Measurements from ENCODE around the gene OR4K2. TPM values are rescaled to one million over a fixed set of nuclear protein-coding genes. Genes with fewer than 3 reads are reported as not detected.

The OR4K2 gene
- total RNA-seq, 6 experiments from 2014 or later = not detected

DNA sequence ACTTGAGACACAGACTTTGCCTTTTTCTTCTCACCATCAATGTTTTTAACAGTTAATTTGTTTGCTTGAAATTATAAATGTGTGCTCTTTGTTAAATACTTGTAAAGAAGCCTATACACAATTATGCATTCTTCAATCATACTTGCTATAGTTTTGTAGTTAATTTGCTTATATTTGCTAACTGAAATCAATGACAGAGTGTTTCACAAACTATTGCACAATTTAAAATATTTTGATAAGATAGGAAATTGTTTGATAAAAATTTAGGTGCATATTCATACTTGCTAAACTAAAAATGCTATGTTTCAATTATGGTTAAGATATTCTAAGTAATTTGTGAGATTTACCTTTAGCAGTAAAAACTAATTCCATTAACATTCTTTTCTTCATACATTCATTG is 31.7 kb downstream of the OR4K2 start:
- Mint-ChIP-seq H3K36me3 (ENCODE audit: low read depth) (peaks cover 4% of the 10 kb centered on the region), H3K4me1 (ENCODE audit: low read depth) (no peaks in the 10 kb centered on the region), H3K27me3 (ENCODE audit: insufficient read depth) (no peaks in the 10 kb centered on the region), H3K9me3 (peaks cover 49% of the 10 kb centered on the region), H3K27ac (no peak overlapping the region), H3K4me3 (no peak overlapping the region)
- TF ChIP-seq, protein P1, sequence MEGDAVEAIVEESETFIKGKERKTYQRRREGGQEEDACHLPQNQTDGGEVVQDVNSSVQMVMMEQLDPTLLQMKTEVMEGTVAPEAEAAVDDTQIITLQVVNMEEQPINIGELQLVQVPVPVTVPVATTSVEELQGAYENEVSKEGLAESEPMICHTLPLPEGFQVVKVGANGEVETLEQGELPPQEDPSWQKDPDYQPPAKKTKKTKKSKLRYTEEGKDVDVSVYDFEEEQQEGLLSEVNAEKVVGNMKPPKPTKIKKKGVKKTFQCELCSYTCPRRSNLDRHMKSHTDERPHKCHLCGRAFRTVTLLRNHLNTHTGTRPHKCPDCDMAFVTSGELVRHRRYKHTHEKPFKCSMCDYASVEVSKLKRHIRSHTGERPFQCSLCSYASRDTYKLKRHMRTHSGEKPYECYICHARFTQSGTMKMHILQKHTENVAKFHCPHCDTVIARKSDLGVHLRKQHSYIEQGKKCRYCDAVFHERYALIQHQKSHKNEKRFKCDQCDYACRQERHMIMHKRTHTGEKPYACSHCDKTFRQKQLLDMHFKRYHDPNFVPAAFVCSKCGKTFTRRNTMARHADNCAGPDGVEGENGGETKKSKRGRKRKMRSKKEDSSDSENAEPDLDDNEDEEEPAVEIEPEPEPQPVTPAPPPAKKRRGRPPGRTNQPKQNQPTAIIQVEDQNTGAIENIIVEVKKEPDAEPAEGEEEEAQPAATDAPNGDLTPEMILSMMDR (IDR thresholded peaks at IDR 0.05) = no peak
- DNase-seq = no peak

GRCh38 chr14:19911114-19911513 is 36.2 kb downstream of the OR4K2 start:
- TF ChIP-seq, protein P1 (IDR thresholded peaks at IDR 0.05) = no peak
- Mint-ChIP-seq H3K9me3 (peaks cover 43% of the 10 kb centered on the region), H3K27me3 (ENCODE audit: insufficient read depth) (no peaks in the 10 kb centered on the region; the same call in 1 of the 2 replicates), H3K4me1 (ENCODE audit: low read depth) (no peaks in the 10 kb centered on the region), H3K27ac (no peak overlapping the region), H3K36me3 (ENCODE audit: low read depth) (peaks cover 7% of the 10 kb centered on the region), H3K4me3 (no peak overlapping the region)
- no peak for DNase-seq

GRCh38 chr14:19917243-19917642 is 42.3 kb downstream of the OR4K2 start:
- TF ChIP-seq, protein P1 (IDR thresholded peaks at IDR 0.05) = no peak
- no peaks in the 10 kb centered on the region; the same call in 1 of the 2 replicates for H3K27me3 Mint-ChIP-seq (ENCODE audit: insufficient read depth)
- H3K4me1 Mint-ChIP-seq (ENCODE audit: low read depth) = no peaks in the 10 kb centered on the region

DNA sequence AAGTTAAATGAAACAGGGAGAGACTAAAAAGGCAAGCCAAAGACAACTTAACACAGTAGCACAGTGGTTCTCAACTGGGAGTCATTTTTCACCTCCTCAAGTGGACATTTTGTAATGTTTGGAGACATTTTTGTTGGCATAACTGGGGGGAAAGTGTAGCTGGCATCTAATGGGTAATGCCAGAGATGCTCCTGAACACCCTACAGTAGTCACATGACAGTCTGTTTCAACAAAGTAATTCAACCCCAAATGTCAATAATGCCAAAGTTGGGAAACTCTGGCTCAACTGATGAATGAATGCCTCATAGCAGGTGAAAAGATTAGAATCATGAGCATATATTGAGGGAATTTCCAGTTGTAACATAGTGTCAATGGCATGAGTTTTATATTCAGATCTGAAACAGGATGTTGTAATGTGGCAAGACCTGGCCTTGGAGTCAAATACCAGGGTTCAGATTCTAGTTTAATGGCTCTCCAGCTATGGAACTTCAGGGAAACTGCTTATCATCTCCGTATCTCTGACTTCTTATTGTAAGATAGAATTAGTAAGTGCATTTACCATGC is 43.1 kb downstream of the OR4K2 start:
- Mint-ChIP-seq H3K27me3 (ENCODE audit: insufficient read depth) (no peaks in the 10 kb centered on the region; the same call in 1 of the 2 replicates), H3K9me3 (peaks cover 7% of the 10 kb centered on the region), H3K4me3 (no peak overlapping the region), H3K4me1 (ENCODE audit: low read depth) (no peaks in the 10 kb centered on the region), H3K27ac (no peak overlapping the region), H3K36me3 (ENCODE audit: low read depth) (no peaks in the 10 kb centered on the region)
- TF ChIP-seq, protein P1 (IDR thresholded peaks at IDR 0.05) = no peak
- DNase-seq = no peak

More at GRCh38 chr14:19917243-19917642, 42.3 kb downstream of the OR4K2 start:
- Mint-ChIP-seq H3K4me3 (no peak overlapping the region), H3K9me3 (peaks cover 9% of the 10 kb centered on the region), H3K36me3 (ENCODE audit: low read depth) (no peaks in the 10 kb centered on the region), H3K27ac (no peak overlapping the region)
- no peak for DNase-seq

DNA sequence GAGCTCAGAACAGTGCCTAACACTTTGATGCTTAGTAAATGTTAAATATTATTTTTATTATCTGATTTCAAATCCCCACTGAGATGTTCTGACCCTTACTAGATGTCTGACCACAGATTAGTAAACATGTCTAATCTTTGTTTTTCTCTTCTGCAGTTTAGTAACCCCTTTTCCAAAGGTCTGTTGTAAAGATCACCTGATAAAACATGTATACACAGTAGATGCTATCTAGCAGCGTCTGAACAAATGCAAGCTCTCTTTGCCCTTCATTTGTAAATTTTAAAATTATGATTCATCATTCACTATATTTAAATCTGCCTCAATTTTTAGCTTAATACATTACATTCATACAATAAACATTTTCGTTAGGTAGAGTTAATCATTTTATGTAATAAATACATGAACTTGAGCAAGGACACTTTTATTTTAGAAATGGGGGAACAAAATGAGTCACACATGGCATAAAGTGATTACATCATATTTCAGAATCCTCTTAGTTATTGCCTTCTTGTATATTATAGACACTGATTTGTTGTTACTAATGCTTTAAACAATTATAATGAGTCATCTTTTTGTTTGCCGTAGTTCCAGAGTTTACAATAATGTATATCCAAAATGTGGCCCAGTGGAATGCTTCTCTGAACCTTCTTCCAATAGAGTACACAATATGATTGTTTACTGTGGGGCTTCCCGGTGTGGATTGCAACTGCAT is 43.8 kb downstream of the OR4K2 start:
- Mint-ChIP-seq H3K4me3 (no peak overlapping the region), H3K27ac (no peak overlapping the region), H3K9me3 (no peaks in the 10 kb centered on the region; the same call in 1 of the 2 replicates), H3K27me3 (ENCODE audit: insufficient read depth) (no peaks in the 10 kb centered on the region), H3K36me3 (ENCODE audit: low read depth) (no peaks in the 10 kb centered on the region), H3K4me1 (ENCODE audit: low read depth) (no peaks in the 10 kb centered on the region)
- no peak for DNase-seq
- TF ChIP-seq, protein P1 (IDR thresholded peaks at IDR 0.05) = no peak

Measured in HFFc6 (cell line).